Measurements from ENCODE around the gene OXER1. TPM values are rescaled to one million over a fixed set of nuclear protein-coding genes. Genes with fewer than 3 reads are reported as not detected.

OXER1 gene
- total and polyA plus RNA-seq, 2 donors, result 1.5 to 5.6 TPM

DNA sequence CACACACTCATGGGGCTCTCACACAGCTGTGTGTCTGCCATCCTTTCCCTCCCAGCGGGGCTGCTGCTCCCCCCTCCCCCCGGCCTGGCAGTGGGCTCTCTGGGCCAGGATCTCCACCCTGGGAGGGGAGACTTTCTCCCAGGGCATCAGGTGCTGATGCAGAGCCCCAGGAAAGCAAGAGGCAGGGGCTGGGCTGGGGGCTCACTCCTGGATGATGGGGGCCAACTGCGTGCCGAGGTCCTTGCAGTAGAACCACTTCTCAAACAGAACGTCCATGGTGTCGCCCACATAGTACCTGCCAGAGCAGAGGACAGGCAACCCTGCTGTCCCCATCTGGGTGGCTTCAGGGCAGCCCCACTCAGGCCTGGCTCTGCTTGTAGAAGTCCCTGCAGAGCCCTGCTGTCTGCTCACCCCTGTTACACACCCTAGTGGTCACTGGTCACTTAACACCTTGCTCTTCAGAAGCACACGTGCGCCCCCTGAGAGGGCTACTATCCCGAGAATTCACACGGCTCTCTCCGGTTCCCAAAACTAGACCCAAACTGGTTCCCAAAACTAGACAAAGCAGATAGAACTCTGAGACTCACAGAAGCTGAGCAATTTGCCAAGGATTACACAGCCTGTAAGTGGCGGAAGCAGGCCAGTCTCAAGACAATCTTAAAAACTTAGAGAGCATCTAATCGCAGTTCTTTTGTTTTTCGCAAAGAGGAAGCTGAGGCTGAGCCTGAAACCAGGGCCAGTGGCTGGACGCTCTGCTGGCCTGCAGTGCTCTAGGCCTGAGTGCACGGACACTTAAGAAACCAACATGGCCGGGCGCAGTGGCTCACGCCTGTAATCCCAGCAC, 6.6 kb upstream of the OXER1 start:
- WGBS, result 77% methylated on average over 19 of the region's 19 CpGs
- H3K27ac ChIP-seq (ENCODE audit: low read depth), result no peak overlapping the region
- no peaks in the 10 kb centered on the region for H3K36me3 ChIP-seq (ENCODE audit: insufficient read depth)
- DNase-seq (ENCODE audit: extremely low spot score), result no peak
- no peaks in the 10 kb centered on the region for H3K4me1 ChIP-seq (ENCODE audit: insufficient read depth)
- no peak overlapping the region for H3K4me3 ChIP-seq (ENCODE audit: low read depth, low read length)

DNA sequence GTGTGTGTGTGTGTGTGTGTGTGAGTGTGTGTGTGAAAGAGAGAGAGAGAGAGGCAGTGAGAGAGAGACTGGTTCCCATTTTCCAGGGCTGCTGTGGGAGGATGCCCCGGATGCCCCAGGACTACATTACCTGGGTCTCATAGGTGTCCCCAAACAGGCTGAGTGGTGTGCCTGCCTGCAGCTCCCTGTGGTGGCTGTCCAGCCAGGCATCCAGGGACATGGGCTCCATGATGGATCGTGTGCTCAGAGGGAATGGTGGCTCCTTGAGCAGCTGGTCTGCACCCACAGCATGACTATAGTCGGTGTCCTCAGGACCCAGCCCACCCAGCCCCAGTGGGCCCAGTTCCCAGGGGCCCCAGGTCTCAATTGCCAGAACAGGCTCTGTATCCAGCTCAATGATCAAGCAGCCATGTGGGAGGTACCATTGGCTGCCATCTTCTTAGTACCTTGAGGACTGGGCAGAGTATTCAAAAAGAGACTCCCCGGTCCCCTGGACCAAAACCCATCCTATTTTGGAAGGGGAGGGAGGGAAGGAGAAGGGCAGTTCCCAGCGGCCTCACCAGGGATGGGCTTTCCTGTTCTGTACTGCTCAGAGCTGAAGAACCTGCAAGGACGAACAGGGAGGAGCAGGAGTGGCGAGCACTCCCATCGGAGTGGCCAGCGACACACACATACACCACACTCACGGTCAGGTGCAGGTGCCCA, 5.8 kb upstream of the OXER1 start:
- H3K27ac ChIP-seq (ENCODE audit: low read depth), result no peak overlapping the region
- 96% methylated on average over 10 of the region's 10 CpGs for WGBS
- no peaks in the 10 kb centered on the region for H3K4me1 ChIP-seq (ENCODE audit: insufficient read depth)
- no peaks in the 10 kb centered on the region for H3K36me3 ChIP-seq (ENCODE audit: insufficient read depth)
- no peak overlapping the region for H3K4me3 ChIP-seq (ENCODE audit: low read depth, low read length)
- no peak for DNase-seq (ENCODE audit: extremely low spot score)

DNA sequence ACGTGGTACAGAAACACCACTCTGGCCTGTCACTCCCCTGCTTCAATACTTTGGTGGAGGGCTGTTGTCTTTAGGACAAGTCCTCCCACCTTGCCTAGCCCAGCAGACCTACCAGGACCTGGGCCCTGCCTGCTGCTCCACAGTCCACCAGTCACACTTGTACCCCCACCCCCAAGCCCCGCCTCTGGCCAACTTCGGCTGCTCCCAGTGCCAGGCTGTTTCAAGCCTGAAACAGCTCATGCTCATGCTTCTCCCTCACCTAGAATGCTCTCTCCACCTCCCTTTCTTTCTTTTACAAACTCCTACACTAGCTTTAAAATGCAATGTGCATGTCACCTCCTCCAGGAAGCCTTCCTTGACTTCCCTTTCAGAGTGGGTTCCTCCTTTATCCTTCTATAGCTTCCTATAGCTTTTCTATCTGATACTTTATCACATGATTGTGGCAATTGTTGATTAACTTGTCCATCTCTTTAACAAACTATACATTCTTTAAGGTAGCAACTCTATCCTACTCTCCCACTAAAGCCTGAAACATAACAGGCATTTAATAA, 4.8 kb upstream of the OXER1 start:
- WGBS, result 63% methylated on average over 3 of the region's 3 CpGs
- Histone ChIP-seq H3K4me3 (ENCODE audit: low read depth, low read length) (no peak overlapping the region), H3K36me3 (ENCODE audit: insufficient read depth) (no peaks in the 10 kb centered on the region), H3K27ac (ENCODE audit: low read depth) (no peak overlapping the region), H3K4me1 (ENCODE audit: insufficient read depth) (no peaks in the 10 kb centered on the region)
- DNase-seq (ENCODE audit: extremely low spot score), result no peak

DNA sequence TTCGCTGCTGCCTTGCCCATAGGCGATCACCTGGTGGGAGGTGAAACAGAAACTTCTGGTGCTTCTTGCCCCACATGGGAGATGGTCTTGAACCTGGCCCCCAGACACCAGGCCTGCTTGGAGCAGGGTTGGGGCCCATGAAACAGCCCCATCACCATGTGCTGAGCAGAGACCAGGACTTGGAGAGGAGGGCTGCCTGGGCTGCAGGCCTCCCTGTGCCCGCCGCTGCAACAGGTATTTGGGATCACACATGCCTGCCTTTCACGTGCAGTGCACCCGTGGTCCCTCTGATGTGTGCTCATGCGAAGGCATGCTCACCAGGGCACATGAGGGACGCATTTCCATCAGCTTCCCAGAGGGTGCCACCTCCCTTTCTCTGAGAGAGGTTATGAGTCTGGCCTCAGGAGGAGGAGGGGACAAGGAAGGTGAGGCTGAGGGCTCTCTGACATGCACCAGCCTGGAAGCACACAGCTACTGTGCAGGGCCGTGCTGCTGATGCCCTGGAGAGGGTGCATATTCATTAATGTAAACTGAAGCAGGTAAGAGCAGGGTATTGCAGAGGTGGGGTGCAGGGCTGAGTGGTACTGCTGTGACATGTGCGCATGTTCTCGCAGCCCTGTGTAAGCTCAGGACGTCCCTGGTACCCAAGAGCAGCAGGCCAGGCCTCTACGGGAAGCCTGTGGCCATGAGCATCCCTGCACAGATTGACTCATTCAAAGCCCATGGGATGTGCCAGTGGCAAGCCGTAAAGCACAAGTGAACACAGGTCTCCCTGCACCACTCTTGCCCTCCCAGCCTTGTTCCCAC, 4.2 kb upstream of the OXER1 start:
- 82% methylated on average over 14 of the region's 14 CpGs for WGBS
- no peak for DNase-seq (ENCODE audit: extremely low spot score)
- no peaks in the 10 kb centered on the region for H3K36me3 ChIP-seq (ENCODE audit: insufficient read depth)
- H3K4me3 ChIP-seq (ENCODE audit: low read depth, low read length), result no peak overlapping the region
- H3K27ac ChIP-seq (ENCODE audit: low read depth), result no peak overlapping the region
- H3K4me1 ChIP-seq (ENCODE audit: insufficient read depth), result no peaks in the 10 kb centered on the region

GRCh38 chr2:42767080-42767898, 3.4 kb upstream of the OXER1 start:
- H3K4me3 ChIP-seq (ENCODE audit: low read depth, low read length), result no peak overlapping the region
- H3K36me3 ChIP-seq (ENCODE audit: insufficient read depth), result no peaks in the 10 kb centered on the region
- 89% methylated on average over 16 of the region's 16 CpGs for WGBS
- H3K4me1 ChIP-seq (ENCODE audit: insufficient read depth), result no peaks in the 10 kb centered on the region
- H3K27ac ChIP-seq (ENCODE audit: low read depth), result no peak overlapping the region
- DNase-seq (ENCODE audit: extremely low spot score), result no peak

- H3K36me3 ChIP-seq (ENCODE audit: insufficient read depth), result no peaks in the 10 kb centered on the region
- no peak for DNase-seq (ENCODE audit: extremely low spot score)
- WGBS, result 94% methylated on average over 9 of the region's 9 CpGs
- no peaks in the 10 kb centered on the region for H3K4me1 ChIP-seq (ENCODE audit: insufficient read depth)
- H3K27ac ChIP-seq (ENCODE audit: low read depth), result no peak overlapping the region
- no peak overlapping the region for H3K4me3 ChIP-seq (ENCODE audit: low read depth, low read length)
Measured at GRCh38 chr2:42765686-42766085, 1.8 kb upstream of the OXER1 start.

- WGBS, result 94% methylated on average over 2 of the region's 2 CpGs
Measured at GRCh38 chr2:42764901-42765300, 966 bp upstream of the OXER1 start.

GRCh38 chr2:42762823-42763804, 821 bp downstream of the OXER1 start:
- H3K36me3 ChIP-seq (ENCODE audit: insufficient read depth), result no peaks in the 10 kb centered on the region
- no peak for DNase-seq (ENCODE audit: extremely low spot score)
- no peak overlapping the region for H3K27ac ChIP-seq (ENCODE audit: low read depth)
- H3K4me1 ChIP-seq (ENCODE audit: insufficient read depth), result no peaks in the 10 kb centered on the region
- WGBS, result 96% methylated on average over 45 of the region's 45 CpGs
- H3K4me3 ChIP-seq (ENCODE audit: low read depth, low read length), result no peak overlapping the region

More at GRCh38 chr2:42764901-42765300, 966 bp upstream of the OXER1 start:
- no peak overlapping the region for H3K27ac ChIP-seq (ENCODE audit: low read depth)
- no peak overlapping the region for H3K4me3 ChIP-seq (ENCODE audit: low read depth, low read length)
- H3K36me3 ChIP-seq (ENCODE audit: insufficient read depth), result no peaks in the 10 kb centered on the region
- H3K4me1 ChIP-seq (ENCODE audit: insufficient read depth), result no peaks in the 10 kb centered on the region
- no peak for DNase-seq (ENCODE audit: extremely low spot score)

- Histone ChIP-seq H3K27ac (ENCODE audit: low read depth) (no peak overlapping the region), H3K4me3 (ENCODE audit: low read depth, low read length) (no peak overlapping the region), H3K4me1 (ENCODE audit: insufficient read depth) (no peaks in the 10 kb centered on the region), H3K36me3 (ENCODE audit: insufficient read depth) (no peaks in the 10 kb centered on the region)
- no peak for DNase-seq (ENCODE audit: extremely low spot score)
- 91% methylated on average over 5 of the region's 5 CpGs for WGBS
Measured at GRCh38 chr2:42762155-42762554, 1.8 kb downstream of the OXER1 start.

DNA sequence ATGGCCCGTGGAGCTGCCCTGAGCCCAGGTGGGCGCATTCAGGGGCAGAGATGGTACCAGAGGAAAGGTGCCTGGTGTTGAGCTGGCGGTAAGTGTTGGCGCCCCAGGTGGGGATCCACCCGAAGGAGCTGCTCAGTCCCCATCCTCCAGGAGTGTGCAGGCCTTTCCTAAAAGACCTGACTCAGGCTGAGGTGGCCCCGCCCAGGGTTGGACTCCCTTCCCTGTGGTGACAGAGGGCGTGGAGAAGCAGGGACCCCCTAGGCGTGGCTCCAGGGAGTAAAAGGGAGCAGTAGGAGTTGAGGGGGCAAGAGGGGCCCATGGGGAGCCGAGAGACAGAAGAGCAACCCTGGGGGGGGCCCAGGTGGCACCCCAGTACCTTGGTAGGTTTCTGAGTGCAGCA, 2.4 kb downstream of the OXER1 start:
- DNase-seq (ENCODE audit: extremely low spot score), result no peak

DNA sequence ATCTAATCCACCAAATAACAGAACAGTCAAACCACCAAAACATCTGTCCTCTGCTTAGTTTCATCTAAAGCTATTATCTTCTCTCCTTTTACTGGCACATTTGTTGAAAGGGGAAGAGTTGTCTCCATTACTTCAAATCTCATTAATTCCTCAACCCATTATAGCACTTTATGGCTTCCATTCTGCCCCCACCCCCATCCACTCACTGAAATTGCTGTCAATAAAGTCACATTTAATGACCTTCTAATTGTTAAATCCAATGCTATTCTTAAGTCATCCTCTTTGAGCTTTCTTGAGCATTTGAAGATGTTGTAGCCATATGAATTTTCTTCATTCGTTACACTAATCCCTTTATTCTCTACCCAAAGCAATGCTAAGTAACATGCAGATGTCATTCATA, 5.2 kb downstream of the OXER1 start:
- Histone ChIP-seq H3K4me1 (ENCODE audit: insufficient read depth) (no peaks in the 10 kb centered on the region), H3K27ac (ENCODE audit: low read depth) (no peak overlapping the region), H3K36me3 (ENCODE audit: insufficient read depth) (no peaks in the 10 kb centered on the region), H3K4me3 (ENCODE audit: low read depth, low read length) (no peak overlapping the region)
- WGBS, result 94% methylated on average over 1 of the region's 1 CpG
- DNase-seq (ENCODE audit: extremely low spot score), result no peak

More for the DNA sequence above, 2.4 kb downstream of the OXER1 start:
- Histone ChIP-seq H3K36me3 (ENCODE audit: insufficient read depth) (no peaks in the 10 kb centered on the region), H3K27ac (ENCODE audit: low read depth) (no peak overlapping the region), H3K4me3 (ENCODE audit: low read depth, low read length) (no peak overlapping the region), H3K4me1 (ENCODE audit: insufficient read depth) (no peaks in the 10 kb centered on the region)
- 93% methylated on average over 9 of the region's 9 CpGs for WGBS

Data from urinary bladder (tissue), 4 donors.